Measurements from ENCODE around the gene CACNA2D1. TPM values are rescaled to one million over a fixed set of nuclear protein-coding genes. Genes with fewer than 3 reads are reported as not detected.

CACNA2D1 gene
- total RNA-seq, 1 donor from 2014 or later = not detected

DNA sequence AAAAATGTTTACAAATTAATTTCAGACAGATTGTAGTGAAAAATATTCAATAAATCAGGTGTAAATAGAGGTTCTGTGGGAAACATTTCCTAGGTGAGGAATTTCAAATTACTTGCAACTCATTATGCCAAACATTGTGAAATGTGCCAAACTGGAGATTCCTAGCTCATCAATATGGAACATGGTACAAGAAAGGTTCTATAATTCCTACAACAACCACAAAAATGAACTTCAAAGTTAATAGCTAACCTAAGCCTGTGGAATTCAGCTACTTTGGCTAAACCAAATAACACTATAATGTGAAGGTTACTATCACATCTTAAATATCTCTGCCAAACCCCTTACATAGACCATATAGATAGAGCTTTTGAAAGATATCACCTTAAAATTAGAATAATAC is 450.4 kb downstream of the CACNA2D1 start:
- H3K27me3 Mint-ChIP-seq = no peaks in the 10 kb centered on the region
- intact Hi-C loops (cut with micrococcal nuclease) = no loop called here
- no peaks in the 10 kb centered on the region for H3K4me1 Mint-ChIP-seq
- no peaks in the 10 kb centered on the region for H3K36me3 Mint-ChIP-seq (ENCODE audit: low read depth)
- no peaks in the 10 kb centered on the region for H3K9me3 Mint-ChIP-seq
- no peak overlapping the region for H3K4me3 Mint-ChIP-seq
- ChIA-PET CTCF (no interaction called here), POLR2A (no interaction called here)
- DNase-seq (no peak), ATAC-seq (ENCODE audit: low read depth) (no peak)
- H3K27ac Mint-ChIP-seq = no peak overlapping the region
- TF ChIP-seq CTCF (IDR thresholded peaks at IDR 0.05) = no peak

- ChIA-PET POLR2A (no interaction called here), CTCF (no interaction called here)
- Mint-ChIP-seq H3K4me1 (no peaks in the 10 kb centered on the region), H3K9me3 (no peaks in the 10 kb centered on the region), H3K27ac (no peak overlapping the region), H3K27me3 (no peaks in the 10 kb centered on the region), H3K36me3 (ENCODE audit: low read depth) (no peaks in the 10 kb centered on the region), H3K4me3 (no peak overlapping the region)
- intact Hi-C loops (cut with micrococcal nuclease) = no loop called here
- TF ChIP-seq CTCF (IDR thresholded peaks at IDR 0.05) = no peak
- no peak for ATAC-seq (ENCODE audit: low read depth)
- DNase-seq = no peak
Measured at GRCh38 chr7:81990395-81990794, 453.2 kb downstream of the CACNA2D1 start.

- intact Hi-C loops (cut with micrococcal nuclease) = no loop called here
- Mint-ChIP-seq H3K4me3 (no peak overlapping the region), H3K4me1 (no peaks in the 10 kb centered on the region), H3K27ac (no peak overlapping the region), H3K9me3 (no peaks in the 10 kb centered on the region), H3K36me3 (ENCODE audit: low read depth) (no peaks in the 10 kb centered on the region), H3K27me3 (no peaks in the 10 kb centered on the region)
- TF ChIP-seq CTCF (IDR thresholded peaks at IDR 0.05) = no peak
- DNase-seq (no peak), ATAC-seq (ENCODE audit: low read depth) (no peak)
- ChIA-PET POLR2A (no interaction called here), CTCF (no interaction called here)
Measured at GRCh38 chr7:81986723-81987470, 456.7 kb downstream of the CACNA2D1 start.

GRCh38 chr7:81983406-81983805 is 460.2 kb downstream of the CACNA2D1 start:
- CTCF ChIA-PET = no interaction called here
- no peak for TF ChIP-seq CTCF (IDR thresholded peaks at IDR 0.05)
- Mint-ChIP-seq H3K4me3 (no peak overlapping the region), H3K27me3 (no peaks in the 10 kb centered on the region), H3K9me3 (peaks cover 4% of the 10 kb centered on the region), H3K27ac (no peak overlapping the region), H3K4me1 (no peaks in the 10 kb centered on the region), H3K36me3 (ENCODE audit: low read depth) (no peaks in the 10 kb centered on the region)
- intact Hi-C loops (cut with micrococcal nuclease) = no loop called here
- ATAC-seq (ENCODE audit: low read depth) (no peak), DNase-seq (no peak)
- POLR2A ChIA-PET = no interaction called here

DNA sequence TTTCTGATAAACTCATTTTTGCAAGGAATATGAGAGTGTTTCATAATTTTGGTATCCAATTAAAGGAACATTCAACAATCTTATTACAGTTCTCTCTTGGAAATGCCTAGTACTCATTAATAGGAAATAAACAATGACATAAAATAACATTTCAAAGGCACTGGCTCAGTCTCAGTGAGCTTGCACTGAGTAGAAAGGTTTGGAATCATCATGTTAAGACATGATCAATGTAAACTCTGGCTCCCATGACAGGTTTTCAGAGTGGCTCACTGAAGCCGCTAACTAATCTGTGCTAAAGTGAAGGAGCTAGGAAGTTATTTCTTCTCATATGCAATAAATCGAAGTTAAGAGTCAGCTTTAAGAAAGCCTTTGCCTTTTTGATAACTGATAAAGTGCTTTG is 470.5 kb downstream of the CACNA2D1 start:
- Mint-ChIP-seq H3K4me3 (no peak overlapping the region), H3K27ac (no peak overlapping the region), H3K9me3 (peaks cover 2% of the 10 kb centered on the region), H3K27me3 (no peaks in the 10 kb centered on the region), H3K36me3 (ENCODE audit: low read depth) (no peaks in the 10 kb centered on the region), H3K4me1 (no peaks in the 10 kb centered on the region)
- no peak for ATAC-seq (ENCODE audit: low read depth)
- no peak for DNase-seq
- ChIA-PET CTCF (no interaction called here), POLR2A (no interaction called here)
- no peak for TF ChIP-seq CTCF (IDR thresholded peaks at IDR 0.05)
- intact Hi-C loops (cut with micrococcal nuclease) = no loop called here
